ENCODE results near the gene MIR17HG.
A peak's percentile ranks its signal among the peaks of the same experiment; 100 is the strongest.

The MIR17HG gene

DNA sequence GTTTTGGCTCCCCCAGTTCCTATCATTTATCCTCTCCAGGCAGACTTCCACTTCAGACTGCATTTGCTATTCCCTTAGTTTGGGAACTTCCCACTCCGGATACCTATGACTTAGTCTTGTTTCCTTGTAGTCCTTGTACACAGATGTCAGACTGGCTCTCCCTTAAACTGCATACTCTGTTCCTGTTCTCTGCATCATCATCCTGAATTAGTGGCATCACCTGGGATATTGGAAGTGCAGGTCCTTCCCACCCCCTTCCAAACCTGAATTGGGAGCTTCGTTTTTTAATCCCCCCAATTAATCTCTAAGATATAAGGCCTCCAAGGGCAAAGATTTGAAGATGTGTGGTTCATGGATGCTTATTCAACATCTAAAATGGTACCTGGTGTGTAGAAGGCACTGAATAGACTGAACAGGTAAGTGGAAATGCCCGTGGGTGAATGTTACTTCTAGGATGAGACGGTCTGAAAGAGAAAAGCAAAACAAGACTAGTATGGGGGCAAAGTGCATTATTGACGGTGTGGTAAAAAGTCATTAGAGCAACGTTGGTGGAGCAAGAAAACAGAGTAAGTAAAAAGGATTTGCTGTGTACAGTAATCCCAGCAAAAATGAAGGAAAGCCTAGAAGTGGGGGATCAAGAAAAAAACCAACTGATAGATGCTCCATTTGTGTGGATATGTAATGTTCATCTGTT lies 9.6 kb downstream of the MIR17HG start:
- H4K20me1 ChIP-seq (ENCODE audit: insufficient read depth, low read length) = peaks cover 5% of the 10 kb centered on the region

GRCh38 chr13:91357613-91358386 lies 10.3 kb downstream of the MIR17HG start:
- peaks cover 49% of the 10 kb centered on the region for H3F3A ChIP-seq (ENCODE audit: insufficient read depth, low read length)
- no peak overlapping the region for H3K4me2 ChIP-seq (ENCODE audit: low read length)
- no peak overlapping the region for H3K4me3 ChIP-seq (ENCODE audit: low read depth, low read length, poor library complexity, severe bottlenecking)
- H4K20me1 ChIP-seq (ENCODE audit: insufficient read depth, low read length) = no peaks in the 10 kb centered on the region
- H2AFZ ChIP-seq (ENCODE audit: low read length) = no peak overlapping the region
- TF ChIP-seq CTCF (IDR thresholded peaks at IDR 0.05; ENCODE audit: low read length) = no peak
- TF ChIP-seq EZH2 (IDR thresholded peaks at IDR 0.05; ENCODE audit: borderline replicate concordance, low read length) = no peak
- peak overlapping the region; percentile 62 for H3K27ac ChIP-seq (ENCODE audit: low read depth, low read length, poor library complexity, severe bottlenecking)
- no peaks in the 10 kb centered on the region for H3K27me3 ChIP-seq (ENCODE audit: insufficient read depth, low read length)
- H3K4me1 ChIP-seq (ENCODE audit: insufficient read depth, low read length, severe bottlenecking) = peaks cover 13% of the 10 kb centered on the region
- no peaks in the 10 kb centered on the region for H3K9me2 ChIP-seq (ENCODE audit: low read depth, low read length)
- H3K9ac ChIP-seq (ENCODE audit: low read length) = no peak overlapping the region
- H3K36me3 ChIP-seq (ENCODE audit: insufficient read depth, low read length) = peaks cover 62% of the 10 kb centered on the region
- no peaks in the 10 kb centered on the region for H3K79me2 ChIP-seq (ENCODE audit: insufficient read depth, low read length)
- no peaks in the 10 kb centered on the region for H3K9me3 ChIP-seq (ENCODE audit: low read length)

More for the DNA sequence above, 9.6 kb downstream of the MIR17HG start:
- H3K79me2 ChIP-seq (ENCODE audit: insufficient read depth, low read length) = peaks cover 7% of the 10 kb centered on the region
- H3F3A ChIP-seq (ENCODE audit: insufficient read depth, low read length) = peaks cover 49% of the 10 kb centered on the region
- peak overlapping the region; percentile 62 for H3K27ac ChIP-seq (ENCODE audit: low read depth, low read length, poor library complexity, severe bottlenecking)
- TF ChIP-seq CTCF (IDR thresholded peaks at IDR 0.05; ENCODE audit: low read length) (no peak), EZH2 (IDR thresholded peaks at IDR 0.05; ENCODE audit: borderline replicate concordance, low read length) (no peak)
- H3K4me3 ChIP-seq (ENCODE audit: low read depth, low read length, poor library complexity, severe bottlenecking) = no peak overlapping the region
- H3K4me2 ChIP-seq (ENCODE audit: low read length) = no peak overlapping the region
- H3K36me3 ChIP-seq (ENCODE audit: insufficient read depth, low read length) = peaks cover 69% of the 10 kb centered on the region
- no peaks in the 10 kb centered on the region for H3K27me3 ChIP-seq (ENCODE audit: insufficient read depth, low read length)
- H3K9ac ChIP-seq (ENCODE audit: low read length) = no peak overlapping the region
- H2AFZ ChIP-seq (ENCODE audit: low read length) = no peak overlapping the region
- H3K9me3 ChIP-seq (ENCODE audit: low read length) = no peaks in the 10 kb centered on the region
- H3K9me2 ChIP-seq (ENCODE audit: low read depth, low read length) = no peaks in the 10 kb centered on the region
- peaks cover 19% of the 10 kb centered on the region for H3K4me1 ChIP-seq (ENCODE audit: insufficient read depth, low read length, severe bottlenecking)

DNA sequence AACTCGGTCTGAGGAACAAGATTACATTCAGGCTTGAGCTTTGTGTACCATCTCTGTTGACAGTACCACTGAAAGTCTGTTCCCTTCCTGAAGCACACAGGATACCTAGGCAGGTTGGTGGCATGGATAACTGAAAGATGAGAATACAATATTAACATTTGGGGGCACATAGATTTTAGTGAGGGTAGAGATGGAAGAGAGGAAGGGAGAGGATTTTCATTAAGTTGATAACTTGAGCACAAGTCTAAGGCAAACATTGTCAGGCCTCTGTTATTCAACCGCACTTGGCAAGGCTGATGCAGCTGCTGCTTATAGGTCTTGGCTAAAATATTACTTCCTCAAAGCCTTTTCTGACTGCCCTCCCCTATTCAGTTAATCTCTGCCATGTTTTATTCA lies 10.9 kb downstream of the MIR17HG start:
- Histone ChIP-seq H3K9me2 (ENCODE audit: low read depth, low read length) (no peaks in the 10 kb centered on the region), H3K27ac (ENCODE audit: low read depth, low read length, poor library complexity, severe bottlenecking) (peak overlapping the region; percentile 62), H4K20me1 (ENCODE audit: insufficient read depth, low read length) (no peaks in the 10 kb centered on the region), H3K79me2 (ENCODE audit: insufficient read depth, low read length) (no peaks in the 10 kb centered on the region), H3K4me3 (ENCODE audit: low read depth, low read length, poor library complexity, severe bottlenecking) (no peak overlapping the region), H3K4me2 (ENCODE audit: low read length) (no peak overlapping the region), H3K27me3 (ENCODE audit: insufficient read depth, low read length) (no peaks in the 10 kb centered on the region), H3K4me1 (ENCODE audit: insufficient read depth, low read length, severe bottlenecking) (peaks cover 13% of the 10 kb centered on the region), H3K9me3 (ENCODE audit: low read length) (no peaks in the 10 kb centered on the region), H3F3A (ENCODE audit: insufficient read depth, low read length) (peaks cover 45% of the 10 kb centered on the region), H2AFZ (ENCODE audit: low read length) (no peak overlapping the region), H3K9ac (ENCODE audit: low read length) (no peak overlapping the region), H3K36me3 (ENCODE audit: insufficient read depth, low read length) (peaks cover 56% of the 10 kb centered on the region)
- TF ChIP-seq CTCF (IDR thresholded peaks at IDR 0.05; ENCODE audit: low read length) = no peak
- no peak for TF ChIP-seq EZH2 (IDR thresholded peaks at IDR 0.05; ENCODE audit: borderline replicate concordance, low read length)

Measured in OCI-LY1 (cell line).